Retinal pigment epithelial cell (primary cell): ENCODE results near the gene ZNF345.

Source experiments
- DNase-seq: peaks from one replicate; pipeline ENCODE4 v3.0.0-alpha.2; 2010; ENCODE audit warnings: low read depth
- H3K4me3 ChIP-seq: 2 replicates; pipeline ENCODE4 v1.5.1; 2011; ENCODE audit warnings: mild to moderate bottlenecking, low read length, control low read depth, moderate library complexity
- TF ChIP-seq, protein P1 (sequence below): conservative IDR thresholded peaks from 2 replicates; pipeline ENCODE4 v1.5.1; 2011; ENCODE audit warnings: low read depth, low read length, control low read depth, inconsistent platforms

Gene ZNF345

DNA sequence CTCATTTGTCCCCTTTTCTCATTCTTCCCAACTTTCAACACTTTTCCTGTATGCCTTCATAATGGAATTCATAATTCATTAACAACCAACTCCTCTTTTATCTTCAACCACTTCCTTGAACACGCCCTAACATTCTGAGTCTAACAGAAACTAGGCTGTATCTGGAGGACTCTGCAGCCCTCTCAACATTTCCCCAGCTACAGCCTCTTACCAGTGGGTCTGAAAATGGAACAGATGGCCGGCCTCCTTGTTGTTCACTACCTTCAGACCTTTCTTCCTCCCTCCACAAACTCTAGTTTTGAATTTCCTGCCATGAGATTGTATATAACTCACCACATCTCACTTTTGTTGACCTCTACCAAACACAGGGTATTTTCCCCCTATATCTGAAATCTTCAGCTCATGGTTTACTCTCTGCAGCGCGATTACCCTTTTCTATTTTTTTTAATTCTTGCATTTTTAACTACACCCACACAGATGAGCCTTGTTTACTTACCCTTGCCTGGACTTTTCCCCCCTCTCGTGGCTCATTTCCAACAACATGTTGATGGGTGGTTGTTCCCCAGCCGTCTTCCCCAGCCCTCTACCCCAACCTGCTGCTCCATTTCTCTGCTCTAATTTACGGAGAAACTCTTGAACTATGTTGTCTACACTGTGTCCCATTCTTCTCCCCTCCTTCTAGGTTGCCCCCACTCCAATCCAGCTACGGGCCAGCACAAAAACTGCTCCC is 13.3 kb upstream of the ZNF345 start:
- TF ChIP-seq, protein P1, sequence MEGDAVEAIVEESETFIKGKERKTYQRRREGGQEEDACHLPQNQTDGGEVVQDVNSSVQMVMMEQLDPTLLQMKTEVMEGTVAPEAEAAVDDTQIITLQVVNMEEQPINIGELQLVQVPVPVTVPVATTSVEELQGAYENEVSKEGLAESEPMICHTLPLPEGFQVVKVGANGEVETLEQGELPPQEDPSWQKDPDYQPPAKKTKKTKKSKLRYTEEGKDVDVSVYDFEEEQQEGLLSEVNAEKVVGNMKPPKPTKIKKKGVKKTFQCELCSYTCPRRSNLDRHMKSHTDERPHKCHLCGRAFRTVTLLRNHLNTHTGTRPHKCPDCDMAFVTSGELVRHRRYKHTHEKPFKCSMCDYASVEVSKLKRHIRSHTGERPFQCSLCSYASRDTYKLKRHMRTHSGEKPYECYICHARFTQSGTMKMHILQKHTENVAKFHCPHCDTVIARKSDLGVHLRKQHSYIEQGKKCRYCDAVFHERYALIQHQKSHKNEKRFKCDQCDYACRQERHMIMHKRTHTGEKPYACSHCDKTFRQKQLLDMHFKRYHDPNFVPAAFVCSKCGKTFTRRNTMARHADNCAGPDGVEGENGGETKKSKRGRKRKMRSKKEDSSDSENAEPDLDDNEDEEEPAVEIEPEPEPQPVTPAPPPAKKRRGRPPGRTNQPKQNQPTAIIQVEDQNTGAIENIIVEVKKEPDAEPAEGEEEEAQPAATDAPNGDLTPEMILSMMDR, result no peak
- DNase-seq, result no peak
- H3K4me3 ChIP-seq, result peak overlapping the region; percentile 89

DNA sequence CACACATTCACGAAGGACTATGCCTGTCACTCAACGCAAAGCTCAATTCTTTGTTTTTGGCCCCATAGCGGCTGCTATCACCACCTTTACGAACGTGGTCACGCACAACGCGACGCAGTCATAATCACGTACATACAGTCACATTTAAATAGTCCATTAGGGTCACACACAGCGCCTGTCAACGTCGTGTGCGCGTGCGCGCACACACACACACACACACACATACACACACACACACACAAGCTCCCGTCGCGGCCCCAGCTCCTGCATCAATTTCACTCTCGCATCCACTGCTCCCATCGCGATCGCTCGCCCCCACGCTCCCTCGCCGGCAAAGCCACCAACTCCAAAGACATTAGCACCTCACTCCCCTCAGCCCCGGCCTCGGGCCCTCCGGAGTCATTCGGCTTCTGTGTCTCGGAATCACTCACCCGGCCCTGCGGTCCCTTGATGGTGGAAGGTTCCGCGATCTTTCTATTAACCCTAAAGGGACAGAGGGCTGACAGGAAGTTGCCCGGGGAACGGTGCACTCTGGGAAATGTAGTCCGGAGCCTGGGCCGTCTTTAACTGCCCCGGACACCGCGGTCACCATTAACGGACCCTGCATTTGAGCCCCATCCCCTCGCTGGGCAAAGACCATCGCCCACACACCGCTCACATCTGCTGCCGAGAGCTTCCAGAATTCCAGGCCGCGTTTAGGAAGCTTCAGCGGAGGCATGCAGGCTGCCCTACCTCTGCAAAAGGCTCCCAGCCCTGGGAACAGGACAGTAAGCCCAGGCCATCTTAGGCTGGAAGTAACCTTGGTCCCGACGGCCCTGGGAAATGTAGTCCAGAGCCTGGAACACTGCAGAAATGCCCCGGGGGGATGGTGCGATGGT is 12.5 kb upstream of the ZNF345 start, which contains the start of gene ZNF790:
TSS of gene ZNF790 (minus strand) at position 482 of the 878 bp plus-strand sequence. CDS start 12,768 bp downstream, outside the sequence.
- peak within 1 kb of the TSS; percentile 89 for H3K4me3 ChIP-seq
- DNase-seq, result peak; percentile 85
- TF ChIP-seq, protein P1, result no peak

DNA sequence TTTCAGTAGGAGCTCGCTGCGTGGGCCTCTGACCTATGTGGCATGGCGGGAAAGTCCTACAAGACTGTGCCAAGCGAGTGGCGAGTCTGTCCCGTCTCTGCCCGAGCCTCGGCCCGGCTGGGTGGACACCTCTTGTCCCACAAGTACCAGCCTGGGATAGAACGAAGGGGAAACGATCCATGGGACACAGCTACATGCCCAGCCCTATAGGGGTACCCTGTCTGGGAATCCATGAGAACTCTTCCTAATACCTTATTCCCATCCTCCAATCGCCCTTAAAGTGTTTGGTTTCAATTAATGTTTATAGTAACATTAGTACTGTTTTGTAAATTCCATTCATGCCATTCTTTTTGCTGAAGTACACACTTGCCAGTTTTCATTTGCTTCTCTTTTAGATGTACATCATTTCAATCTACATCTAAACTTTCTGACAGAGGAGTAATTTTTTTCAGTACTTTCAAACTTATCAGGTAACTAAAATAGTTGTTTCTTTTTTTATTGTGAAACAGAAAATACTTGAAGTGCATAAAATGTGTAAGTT is 11.8 kb upstream of the ZNF345 start:
- no peak for DNase-seq
- TF ChIP-seq, protein P1, result no peak
- H3K4me3 ChIP-seq, result peak overlapping the region; percentile 89

- no peak for DNase-seq
- no peak overlapping the region for H3K4me3 ChIP-seq
- TF ChIP-seq, protein P1, result no peak
Measured at GRCh38 chr19:36847968-36848367, 2.7 kb upstream of the ZNF345 start.

- peak; percentile 70 for DNase-seq
- H3K4me3 ChIP-seq, result peak overlapping the region; percentile 99
- TF ChIP-seq, protein P1, result no peak
Measured at GRCh38 chr19:36849701-36850558, 746 bp upstream of the ZNF345 start.

DNA sequence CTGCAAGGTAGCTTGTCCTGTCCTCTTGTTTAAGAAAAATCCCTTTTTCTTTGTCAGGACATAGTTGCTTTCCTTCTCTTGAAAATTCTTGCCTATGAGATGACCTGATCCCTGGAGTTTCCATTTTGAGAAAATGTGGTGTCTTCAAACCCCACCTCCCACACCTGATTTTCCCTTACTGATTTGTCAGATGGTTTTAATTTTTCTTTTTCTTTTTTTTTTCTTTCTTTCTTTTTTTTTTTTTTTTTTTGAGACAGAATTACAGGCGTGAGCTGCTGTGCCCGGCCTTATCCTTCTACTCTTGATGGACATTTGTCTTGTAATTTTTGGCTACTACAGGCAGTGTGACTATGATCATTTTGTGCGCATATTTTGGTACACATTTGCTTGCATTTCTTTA is 1.2 kb downstream of the ZNF345 start:
- TF ChIP-seq, protein P1, result no peak
- H3K4me3 ChIP-seq, result peak overlapping the region; percentile 99
- no peak for DNase-seq
